CD14-positive monocyte (primary cell): ENCODE data around the gene ERBB4. TPM values are rescaled to one million over a fixed set of nuclear protein-coding genes. Genes with fewer than 3 reads are reported as not detected.

ENCODE experiments used
- DNase-seq, 3 donors: peaks; one replicate each; pipeline ENCODE4 v3.0.0-alpha.2; 2011 to 2022
- H2AFZ ChIP-seq: 2 replicates; pipeline ENCODE4 v1.6.0; 2012; ENCODE audit warnings: mild to moderate bottlenecking, low read depth, low read length, inconsistent platforms; ENCODE audit not compliant: insufficient read depth, poor library complexity, severe bottlenecking
- H3K27ac ChIP-seq, 2 donors: 1 replicate in 1 of 2; 2 replicates in 1 of 2; pipeline ENCODE4 v1.5.1; 2012 to 2013; ENCODE audit warnings: low read length in 2 of 2, control low read depth in 1 of 2, inconsistent platforms in 1 of 2, low read depth in 1 of 2, mild to moderate bottlenecking in 1 of 2
- H3K27me3 ChIP-seq, 2 donors: one replicate each; pipeline versions ENCODE4 v1.6.0 to v1.6.1; 2011 to 2013; ENCODE audit warnings: low read length in 2 of 2; ENCODE audit not compliant: control insufficient read depth in 2 of 2, insufficient read depth in 2 of 2
- H3K36me3 ChIP-seq, 2 donors: replicated peaks in 1 of 2; 1 replicate in 1 of 2; 2 replicates in 1 of 2; pipeline versions ENCODE4 v1.5.1 to v1.6.1; 2012 to 2013; ENCODE audit warnings: low read length in 2 of 2, control low read depth in 1 of 2, inconsistent platforms in 1 of 2, mild to moderate bottlenecking in 1 of 2; ENCODE audit not compliant: insufficient read depth in 2 of 2, control insufficient read depth in 1 of 2
- H3K4me1 ChIP-seq, 2 donors: 1 replicate in 1 of 2; 2 replicates in 1 of 2; pipeline versions ENCODE4 v1.5.1 to v1.6.1; 2012 to 2013; ENCODE audit warnings: low read length in 2 of 2, control low read depth in 1 of 2, inconsistent platforms in 1 of 2, mild to moderate bottlenecking in 1 of 2, moderate library complexity in 1 of 2; ENCODE audit not compliant: insufficient read depth in 2 of 2, control insufficient read depth in 1 of 2
- H3K4me2 ChIP-seq: replicated peaks from 2 replicates; pipeline ENCODE3; 2012; ENCODE audit warnings: low read length, moderate library complexity, mild to moderate bottlenecking; ENCODE audit not compliant: poor library complexity, severe bottlenecking; ENCODE audit errors: extremely low read depth
- H3K4me3 ChIP-seq, 3 experiments: fragments of 200-600 bp in 1 of 3; sonication (generic) in 1 of 3; replicated peaks in 1 of 3; 1 replicate in 2 of 3; 2 replicates in 1 of 3; pipeline ENCODE4 v1.5.1; 2011 to 2013; ENCODE audit warnings: low read length in 3 of 3, mild to moderate bottlenecking in 3 of 3, control low read depth in 2 of 3, low read depth in 2 of 3, inconsistent platforms in 1 of 3, moderate library complexity in 1 of 3
- H3K79me2 ChIP-seq: 2 replicates; pipeline ENCODE4 v1.6.0; 2012; ENCODE audit warnings: mild to moderate bottlenecking, control low read depth, inconsistent platforms, low read length, moderate library complexity; ENCODE audit not compliant: insufficient read depth
- H3K9ac ChIP-seq: 2 replicates; pipeline ENCODE4 v1.6.0; 2017; ENCODE audit warnings: low read length, mild to moderate bottlenecking; ENCODE audit not compliant: insufficient read depth, poor library complexity, severe bottlenecking
- H3K9me3 ChIP-seq, 2 donors: replicated peaks in 1 of 2; 1 replicate in 1 of 2; 2 replicates in 1 of 2; pipeline versions ENCODE4 v1.5.1 to v1.6.1; 2012 to 2013; ENCODE audit warnings: low read length in 2 of 2, control low read depth in 1 of 2; ENCODE audit not compliant: control insufficient read depth in 1 of 2, insufficient read depth in 1 of 2
- H4K20me1 ChIP-seq: 2 replicates; pipeline ENCODE4 v1.6.0; 2012; ENCODE audit warnings: mild to moderate bottlenecking, low read length, control low read depth, moderate library complexity; ENCODE audit not compliant: insufficient read depth
- H3K27ac Mint-ChIP-seq, 7 donors: one replicate each; pipeline ENCODE4 v1.8.0; 2020; ENCODE audit warnings: mild to moderate bottlenecking in 7 of 7, mixed read lengths in 7 of 7, moderate library complexity in 6 of 7, inconsistent platforms in 2 of 7
- H3K27me3 Mint-ChIP-seq, 3 donors: one replicate each; pipeline ENCODE4 v1.8.0; 2021 to 2022; ENCODE audit warnings: low read depth in 3 of 3, mild to moderate bottlenecking in 3 of 3, mixed read lengths in 3 of 3, moderate library complexity in 3 of 3, inconsistent platforms in 1 of 3
- H3K36me3 Mint-ChIP-seq, 2 donors: one replicate each; pipeline ENCODE4 v1.8.0; 2020; ENCODE audit warnings: mixed read lengths in 2 of 2, inconsistent platforms in 1 of 2, mild to moderate bottlenecking in 1 of 2
- H3K4me1 Mint-ChIP-seq: one replicate; pipeline ENCODE4 v1.8.0; 2020; ENCODE audit warnings: mild to moderate bottlenecking, mixed read lengths
- H3K4me3 Mint-ChIP-seq, 2 donors: one replicate each; pipeline ENCODE4 v1.8.0; 2020; ENCODE audit warnings: mild to moderate bottlenecking in 2 of 2, mixed read lengths in 2 of 2, moderate library complexity in 1 of 2
- H3K9me3 Mint-ChIP-seq, 7 donors: one replicate each; pipeline ENCODE4 v1.8.0; 2020 to 2022; ENCODE audit warnings: mixed read lengths in 7 of 7, mild to moderate bottlenecking in 6 of 7, moderate library complexity in 6 of 7, inconsistent platforms in 2 of 7
- WGBS: methylation state at CpG from one replicate; pipeline ENCODE4 v1.1.5; 2013; ENCODE audit warnings: missing lambda C conversion rate; ENCODE audit not compliant: insufficient coverage; 5-methylcytosine and 5-hydroxymethylcytosine counted together
- intact Hi-C, 2 donors: fragments of 100-400 bp; cut with micrococcal nuclease; formaldehyde crosslinking; loops; one replicate each; pipeline versions ENCODE4 v1.15.0 to v1.15.1; 2023
- polyA plus RNA-seq, 3 donors: library from polyadenylated mRNA; depleted of rRNA in 1 of 3; unstranded in 2 of 3; stranded (reverse) in 1 of 3; fragments of 300-500 nt in 2 of 3; fragments of >200 nt in 1 of 3; fragmentation: Illumina TruSeq in 2 of 3; gene quantifications; 1 replicate in 2 of 3; 2 replicates in 1 of 3; pipeline ENCODE4 v1.2.3, GENCODE V29; 2012 to 2021
- TF ChIP-seq, protein P1 (sequence below): fragments of 200-600 bp; IDR thresholded peaks from one replicate; pipeline ENCODE4 v1.8.0; 2022; ENCODE audit warnings: antibody characterized with exemption, mild to moderate bottlenecking

The ERBB4 gene
- polyA plus RNA-seq, 3 donors, result not detected

DNA sequence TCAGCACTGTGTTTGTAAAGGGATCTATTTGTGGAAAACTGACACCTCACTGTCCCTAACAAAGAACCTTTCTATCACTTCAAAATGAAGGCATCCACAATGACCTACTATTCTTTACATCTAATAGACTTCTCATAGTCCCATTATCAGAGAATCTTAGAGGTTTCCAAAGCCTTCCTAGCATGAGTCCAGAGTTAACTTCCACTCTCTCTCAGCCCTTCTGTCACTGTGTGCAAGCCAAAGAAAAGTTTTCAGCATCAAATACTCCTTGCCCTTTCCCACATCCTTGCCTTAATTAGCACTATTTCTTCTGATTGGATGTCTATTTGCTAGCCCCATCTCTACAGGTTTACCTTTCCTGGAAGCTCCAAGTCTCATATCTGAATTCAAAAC, 178.5 kb downstream of the ERBB4 start:
- H3K36me3 ChIP-seq, result no peaks in the 10 kb centered on the region
- intact Hi-C loops, result no loop called here

DNA sequence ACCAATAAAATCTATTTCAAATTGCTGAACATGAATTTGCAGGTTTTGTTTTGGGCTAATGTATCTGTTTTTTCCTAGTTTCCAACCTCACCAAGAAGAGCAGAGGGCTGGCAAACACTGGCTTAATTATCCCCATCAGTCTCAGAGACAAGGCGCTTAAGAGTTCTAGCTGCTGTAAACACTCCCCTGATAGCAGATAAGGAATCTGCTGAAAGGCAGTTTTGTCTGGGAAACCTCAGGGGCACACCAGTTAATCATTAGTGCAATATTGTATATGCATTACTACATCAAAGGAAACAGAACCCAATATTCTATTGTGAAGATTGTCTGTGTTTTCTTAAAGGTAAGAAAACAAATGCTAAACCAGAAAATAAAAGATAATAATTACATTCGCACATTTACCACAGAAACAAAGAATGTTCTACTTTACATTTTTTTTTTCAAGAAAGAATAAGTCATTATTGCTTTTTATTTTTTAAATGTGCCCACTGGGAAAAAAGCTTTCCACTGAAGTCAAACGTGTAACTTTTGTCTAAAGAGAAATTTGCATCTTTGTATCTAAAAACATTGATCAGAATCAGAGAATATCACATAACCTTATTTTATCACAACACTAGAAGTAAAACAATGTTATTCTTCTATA, 179.1 kb downstream of the ERBB4 start:
- H3K4me3 Mint-ChIP-seq, result no peak overlapping the region

More for the DNA sequence above, 178.5 kb downstream of the ERBB4 start:
- Histone ChIP-seq H3K79me2 (no peaks in the 10 kb centered on the region), H2AFZ (no peak overlapping the region), H3K9ac (no peak overlapping the region), H4K20me1 (no peaks in the 10 kb centered on the region), H3K4me3 (no peak overlapping the region), H3K4me1 (no peaks in the 10 kb centered on the region), H3K27ac (no peak overlapping the region), H3K4me2 (no peak overlapping the region), H3K9me3 (no peaks in the 10 kb centered on the region), H3K27me3 (no peaks in the 10 kb centered on the region)
- no peaks in the 10 kb centered on the region for H3K36me3 Mint-ChIP-seq
- H3K27ac Mint-ChIP-seq, result no peak overlapping the region
- TF ChIP-seq, protein P1, sequence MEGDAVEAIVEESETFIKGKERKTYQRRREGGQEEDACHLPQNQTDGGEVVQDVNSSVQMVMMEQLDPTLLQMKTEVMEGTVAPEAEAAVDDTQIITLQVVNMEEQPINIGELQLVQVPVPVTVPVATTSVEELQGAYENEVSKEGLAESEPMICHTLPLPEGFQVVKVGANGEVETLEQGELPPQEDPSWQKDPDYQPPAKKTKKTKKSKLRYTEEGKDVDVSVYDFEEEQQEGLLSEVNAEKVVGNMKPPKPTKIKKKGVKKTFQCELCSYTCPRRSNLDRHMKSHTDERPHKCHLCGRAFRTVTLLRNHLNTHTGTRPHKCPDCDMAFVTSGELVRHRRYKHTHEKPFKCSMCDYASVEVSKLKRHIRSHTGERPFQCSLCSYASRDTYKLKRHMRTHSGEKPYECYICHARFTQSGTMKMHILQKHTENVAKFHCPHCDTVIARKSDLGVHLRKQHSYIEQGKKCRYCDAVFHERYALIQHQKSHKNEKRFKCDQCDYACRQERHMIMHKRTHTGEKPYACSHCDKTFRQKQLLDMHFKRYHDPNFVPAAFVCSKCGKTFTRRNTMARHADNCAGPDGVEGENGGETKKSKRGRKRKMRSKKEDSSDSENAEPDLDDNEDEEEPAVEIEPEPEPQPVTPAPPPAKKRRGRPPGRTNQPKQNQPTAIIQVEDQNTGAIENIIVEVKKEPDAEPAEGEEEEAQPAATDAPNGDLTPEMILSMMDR, result no peak
- DNase-seq, result no peak
- H3K27me3 Mint-ChIP-seq, result no peaks in the 10 kb centered on the region
- no peak overlapping the region for H3K4me3 Mint-ChIP-seq
- no peaks in the 10 kb centered on the region for H3K9me3 Mint-ChIP-seq
- H3K4me1 Mint-ChIP-seq, result no peaks in the 10 kb centered on the region

More for the DNA sequence above, 179.1 kb downstream of the ERBB4 start:
- no peak overlapping the region for H3K9ac ChIP-seq
- no peak overlapping the region for H2AFZ ChIP-seq
- TF ChIP-seq, protein P1, result no peak
- H3K36me3 ChIP-seq, result no peaks in the 10 kb centered on the region
- intact Hi-C loops, result no loop called here
- WGBS, result no CpG with 5 or more reads among the region's 3 CpGs
- no peaks in the 10 kb centered on the region for H3K4me1 ChIP-seq
- H4K20me1 ChIP-seq, result no peaks in the 10 kb centered on the region
- no peaks in the 10 kb centered on the region for H3K27me3 Mint-ChIP-seq
- H3K36me3 Mint-ChIP-seq, result no peaks in the 10 kb centered on the region
- no peak overlapping the region for H3K4me3 ChIP-seq
- no peak for DNase-seq
- no peak overlapping the region for H3K4me2 ChIP-seq
- H3K27ac Mint-ChIP-seq, result no peak overlapping the region
- H3K27me3 ChIP-seq, result no peaks in the 10 kb centered on the region
- H3K9me3 ChIP-seq, result no peaks in the 10 kb centered on the region
- H3K79me2 ChIP-seq, result no peaks in the 10 kb centered on the region
- no peaks in the 10 kb centered on the region for H3K4me1 Mint-ChIP-seq
- no peaks in the 10 kb centered on the region for H3K9me3 Mint-ChIP-seq
- H3K27ac ChIP-seq, result no peak overlapping the region
